Renal cortical epithelial cell (primary cell): ENCODE results near the gene UPK1A. TPM values are rescaled to one million over a fixed set of nuclear protein-coding genes. Genes with fewer than 3 reads are reported as not detected.
"Not testable (repeated sequence)": the region's sequence is repeated elsewhere in the genome, so short reads cannot be mapped to it uniquely, and the experiment has no call there.

Experiments
- DNase-seq: peaks from one replicate; pipeline ENCODE4 v3.0.0-alpha.2; 2011; ENCODE audit warnings: low read depth
- total RNA-seq: library from RNA; depleted of rRNA; stranded (reverse); fragments of >200 nt; gene quantifications from 2 replicates; pipeline ENCODE4 v1.2.3, GENCODE V29; 2014

The UPK1A gene
- total RNA-seq, 1 donor from 2014 or later, result not detected

- peak; percentile 86 for DNase-seq
These were observed 21.9 kb upstream of the UPK1A start for GRCh38 chr19:35644206-35644986.

GRCh38 chr19:35644987-35645679 is 21.2 kb upstream of the UPK1A start:
- DNase-seq, result peak; percentile 12

DNA sequence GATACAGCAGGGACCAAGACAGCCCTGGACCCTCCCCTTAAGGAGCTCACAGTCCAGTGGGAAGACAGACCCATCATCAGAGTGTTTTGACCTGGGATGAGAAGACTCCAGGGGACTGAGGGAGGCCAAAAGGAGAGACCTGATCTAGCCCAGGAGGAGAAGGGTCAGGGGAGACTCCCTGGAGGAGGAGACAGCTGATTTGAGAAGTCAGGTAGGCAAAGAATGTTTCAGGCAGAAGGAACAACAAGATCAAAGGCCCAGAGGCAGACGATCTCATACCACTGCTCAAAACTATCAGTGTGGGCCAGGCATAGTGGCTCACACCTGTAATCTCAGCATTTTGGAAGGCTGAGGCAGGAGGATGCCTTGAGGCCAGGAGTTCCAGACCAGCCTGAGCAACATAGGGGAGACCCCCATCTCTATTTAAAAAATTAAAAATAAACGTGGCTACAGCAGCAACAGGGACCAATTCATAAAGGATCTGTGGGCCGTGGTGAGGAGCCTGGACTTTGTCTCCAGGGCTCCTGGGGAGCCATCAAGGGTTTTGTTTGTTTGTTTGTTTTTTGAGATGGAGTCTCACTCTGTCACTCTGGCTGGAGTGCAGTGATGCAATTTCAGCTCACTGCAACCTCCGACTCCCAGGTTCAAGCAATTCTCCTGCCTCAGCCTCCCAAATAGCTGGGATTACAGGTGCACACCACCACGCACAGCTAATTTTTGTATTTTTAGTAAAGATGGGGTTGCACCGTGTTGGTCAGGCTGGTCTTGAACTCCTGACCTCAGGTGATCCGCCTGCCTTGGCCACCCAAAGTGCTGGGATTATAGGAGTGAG is 20.4 kb upstream of the UPK1A start:
- DNase-seq, result no peak

GRCh38 chr19:35648017-35648961 is 18.0 kb upstream of the UPK1A start, which contains the start of gene COX6B1:
Gene COX6B1, plus strand, starts transcription at chr19:35648323. Its CDS starts 2,921 bp downstream, at chr19:35651244.
- peak; percentile 97 for DNase-seq

GRCh38 chr19:35650581-35650980 is 15.7 kb upstream of the UPK1A start:
- no peak for DNase-seq

DNA sequence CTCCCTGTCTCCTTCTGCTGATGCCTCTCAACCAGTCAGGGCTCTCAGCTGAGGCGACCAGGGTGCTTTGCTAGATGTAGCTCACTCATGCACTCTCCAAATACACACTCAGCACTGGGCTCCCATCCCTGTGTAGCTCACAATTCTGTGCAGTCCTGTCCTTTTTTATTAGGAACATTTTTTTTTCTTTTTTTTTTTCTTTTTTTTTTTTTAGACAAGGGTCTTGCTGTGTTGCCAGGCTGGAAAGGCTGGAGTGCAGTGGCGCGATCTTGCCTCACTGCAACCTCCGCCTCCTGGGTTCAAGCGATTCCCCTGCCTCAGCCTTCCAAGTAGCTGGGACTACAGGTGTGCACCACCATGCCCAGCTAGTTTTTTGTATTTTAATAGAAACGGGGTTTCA is 11.5 kb upstream of the UPK1A start:
- DNase-seq, result not testable (repeated sequence)

DNA sequence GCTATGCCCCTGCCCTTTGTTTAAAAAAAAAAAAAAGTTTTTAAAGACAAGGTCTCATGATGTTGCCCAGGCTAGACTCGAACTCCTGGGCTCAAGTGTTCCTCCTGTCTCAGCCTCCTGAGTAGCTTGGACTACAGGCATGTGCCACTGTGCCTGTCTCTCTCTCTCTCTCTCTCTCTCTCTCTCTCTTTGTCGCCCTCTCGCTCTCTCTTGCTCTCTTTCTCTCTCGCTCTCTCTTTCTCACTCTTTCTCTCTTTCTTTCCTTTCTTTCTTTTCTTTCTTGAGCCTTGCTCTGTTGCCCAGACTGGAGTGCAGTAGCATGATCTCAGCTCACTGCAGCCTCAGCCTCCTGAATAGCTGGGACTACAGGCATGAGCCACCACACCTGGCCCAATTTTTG is 10.7 kb upstream of the UPK1A start:
- no peak for DNase-seq

DNA sequence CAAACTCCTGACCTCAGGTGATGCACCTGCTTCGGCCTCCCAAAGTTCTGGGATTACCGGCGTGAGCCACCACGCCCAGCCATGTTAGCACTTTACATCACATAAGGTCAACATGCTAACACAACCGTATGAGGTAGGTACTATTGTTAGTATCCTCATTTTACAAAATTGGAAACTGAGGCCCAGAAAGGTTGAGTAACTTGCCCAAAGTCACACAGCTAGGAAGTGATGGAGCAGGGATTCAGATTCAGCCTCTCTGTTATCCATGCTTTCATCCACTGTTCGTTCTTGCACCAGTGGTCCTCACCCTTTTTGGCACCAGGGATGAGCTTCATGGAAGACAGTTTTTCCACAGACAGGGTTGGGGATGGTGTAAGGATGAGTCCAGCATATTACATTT is 9.6 kb upstream of the UPK1A start:
- no peak for DNase-seq

DNA sequence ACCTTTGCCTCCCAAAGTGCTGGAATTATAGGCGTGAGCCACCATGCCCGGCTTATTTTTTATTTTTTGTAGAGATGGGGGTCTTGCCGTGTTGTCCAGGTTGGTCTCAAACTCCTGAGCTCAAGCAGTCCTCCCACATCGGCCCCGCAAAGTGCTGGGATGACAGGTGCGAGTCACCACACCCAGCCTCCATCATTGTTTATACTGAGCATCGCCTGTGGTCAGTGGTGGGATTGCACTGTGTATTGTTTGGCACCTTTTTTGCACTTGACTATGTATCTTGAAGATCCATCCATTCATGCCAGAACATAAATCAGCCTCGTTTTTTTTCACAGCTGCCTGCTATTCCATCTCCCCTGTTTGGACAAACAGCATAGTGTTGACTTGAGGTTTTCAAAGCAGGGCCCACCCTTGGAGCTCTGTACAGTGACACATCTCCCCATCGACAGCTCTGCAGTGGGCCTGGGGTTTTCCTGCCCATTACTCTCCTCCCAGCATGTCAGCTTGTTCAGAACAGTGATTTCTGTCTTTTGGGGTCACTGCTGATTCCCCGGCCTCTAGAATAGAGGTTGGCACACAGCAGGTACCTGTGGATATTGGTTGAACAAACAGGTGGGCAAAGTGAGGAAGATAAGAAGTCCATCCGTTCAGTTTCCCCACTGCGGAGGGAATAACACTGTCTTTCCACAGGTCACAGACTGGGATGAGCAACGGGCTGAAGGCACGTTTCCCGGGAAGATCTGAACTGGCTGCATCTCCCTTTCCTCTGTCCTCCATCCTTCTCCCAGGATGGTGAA is 8.2 kb upstream of the UPK1A start:
- no peak for DNase-seq

GRCh38 chr19:35661995-35662340 is 4.3 kb upstream of the UPK1A start:
- DNase-seq, result no peak

DNA sequence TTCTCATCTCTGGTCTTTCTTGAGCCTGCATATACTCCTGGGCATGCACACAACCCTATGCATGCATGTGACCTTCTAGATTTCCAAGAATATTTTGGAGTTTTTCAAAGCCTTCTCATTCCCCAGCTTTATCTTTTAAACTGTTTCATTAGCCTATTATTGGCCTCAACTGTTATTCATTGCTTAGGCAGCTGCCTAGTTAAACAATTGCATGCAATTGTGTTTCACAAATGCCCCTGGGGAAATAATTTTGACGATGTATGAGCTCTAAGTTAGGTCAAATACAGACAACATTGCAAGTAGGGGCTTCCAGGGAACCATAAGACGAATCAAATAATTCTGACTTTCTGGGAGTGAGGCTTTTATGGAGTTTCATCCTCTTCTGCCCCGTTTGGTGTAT is 2.3 kb upstream of the UPK1A start:
- DNase-seq, result no peak

DNA sequence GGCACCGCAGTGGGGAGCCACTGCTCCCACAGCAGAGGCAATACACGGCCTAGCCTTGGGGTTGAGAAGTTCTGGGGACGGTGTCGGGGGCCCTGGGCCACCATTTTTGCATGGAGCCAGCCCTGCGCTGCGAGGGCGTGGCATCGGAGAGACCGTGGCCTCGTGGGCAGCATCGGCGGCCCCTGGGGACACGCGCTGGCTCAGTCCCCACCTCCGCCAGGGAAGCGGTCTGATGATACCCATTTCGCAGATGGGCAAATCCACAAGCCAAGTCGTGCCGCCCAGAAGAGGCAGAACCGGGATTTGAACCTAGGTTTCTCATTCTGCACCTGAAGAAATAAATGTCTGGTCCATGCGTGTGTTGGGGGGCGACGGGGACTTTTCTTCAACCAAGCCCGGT is 1.2 kb upstream of the UPK1A start:
- DNase-seq, result no peak

- DNase-seq, result no peak
These were observed 713 bp upstream of the UPK1A start for GRCh38 chr19:35665604-35666003.

GRCh38 chr19:35669566-35669965 is 3.2 kb downstream of the UPK1A start:
- no peak for DNase-seq

DNA sequence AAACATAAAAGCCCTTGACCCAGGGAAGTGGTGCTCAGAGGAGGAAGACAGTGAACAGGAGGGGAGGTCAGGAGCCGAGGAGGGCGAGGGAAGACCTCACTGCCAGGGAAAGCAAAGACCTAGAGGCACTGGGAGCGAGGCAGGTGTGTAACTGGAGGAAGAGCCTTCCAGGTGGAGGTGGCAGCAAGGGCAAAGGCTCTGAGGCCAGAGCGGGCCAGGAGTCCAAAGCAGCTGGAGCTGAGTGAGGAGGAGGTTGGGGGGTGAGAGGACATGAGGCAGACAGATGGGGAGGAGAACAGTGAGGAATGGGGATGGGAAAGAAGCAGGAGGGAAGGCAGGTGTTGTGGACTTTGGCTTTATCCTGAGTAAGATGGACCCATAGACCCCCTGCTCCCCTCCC is 3.7 kb downstream of the UPK1A start:
- DNase-seq, result no peak

GRCh38 chr19:35670686-35671085 is 4.4 kb downstream of the UPK1A start:
- no peak for DNase-seq

DNA sequence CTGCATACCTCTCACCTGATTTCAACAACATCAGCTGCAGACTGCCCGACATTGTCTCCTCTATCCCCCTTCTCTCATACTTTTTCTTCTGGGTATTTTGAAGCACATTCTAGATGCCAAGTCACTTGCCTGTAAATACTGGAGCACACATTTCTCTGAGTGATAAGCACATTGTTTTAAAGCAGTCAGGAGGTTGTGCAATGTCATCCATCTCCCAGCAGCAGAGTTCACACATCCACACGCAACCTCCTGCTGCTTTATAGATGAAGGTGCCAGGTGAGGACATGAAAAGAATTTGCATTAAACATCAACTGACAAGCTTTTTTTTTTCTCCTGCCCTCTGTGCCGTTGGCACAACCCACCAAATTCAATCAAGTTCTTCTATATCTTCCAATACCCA is 5.5 kb downstream of the UPK1A start:
- peak; percentile 48 for DNase-seq

DNA sequence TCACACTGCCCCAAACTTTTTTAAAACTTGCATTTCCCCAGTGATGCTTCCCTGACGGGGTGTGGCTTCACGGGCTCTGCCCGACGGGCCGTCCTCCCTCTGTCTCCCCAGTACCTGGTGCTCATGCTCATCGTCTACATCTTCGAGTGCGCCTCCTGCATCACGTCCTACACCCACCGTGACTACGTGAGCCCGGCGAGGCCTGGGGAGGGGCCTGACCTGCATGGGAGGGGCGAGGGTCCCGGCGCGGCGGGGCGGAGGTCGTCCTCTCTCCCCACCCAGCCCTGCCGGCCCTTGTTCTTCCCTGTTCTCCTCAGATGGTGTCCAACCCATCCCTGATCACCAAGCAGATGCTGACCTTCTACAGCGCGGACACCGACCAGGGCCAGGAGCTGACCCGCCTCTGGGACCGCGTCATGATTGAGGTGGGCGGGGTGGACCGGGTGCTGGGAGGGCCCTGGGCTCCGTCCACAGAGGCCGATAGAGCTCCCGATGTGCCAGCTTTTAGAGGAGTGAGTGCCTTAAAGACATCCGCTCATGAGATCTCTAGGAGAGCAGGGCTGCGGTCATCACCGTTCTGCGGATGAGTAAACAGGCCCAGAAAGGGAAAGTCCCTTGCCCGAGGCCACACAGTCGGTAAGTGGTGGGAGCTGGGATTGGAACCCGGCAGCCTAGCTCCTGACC is 6.9 kb downstream of the UPK1A start:
- peak; percentile 58 for DNase-seq

- DNase-seq, result no peak
These were observed 9.3 kb downstream of the UPK1A start for GRCh38 chr19:35675589-35676140.

- DNase-seq, result no peak
These were observed 23.5 kb downstream of the UPK1A start for GRCh38 chr19:35689836-35690235.
